ENCODE results near the gene ERCC6.

DNA sequence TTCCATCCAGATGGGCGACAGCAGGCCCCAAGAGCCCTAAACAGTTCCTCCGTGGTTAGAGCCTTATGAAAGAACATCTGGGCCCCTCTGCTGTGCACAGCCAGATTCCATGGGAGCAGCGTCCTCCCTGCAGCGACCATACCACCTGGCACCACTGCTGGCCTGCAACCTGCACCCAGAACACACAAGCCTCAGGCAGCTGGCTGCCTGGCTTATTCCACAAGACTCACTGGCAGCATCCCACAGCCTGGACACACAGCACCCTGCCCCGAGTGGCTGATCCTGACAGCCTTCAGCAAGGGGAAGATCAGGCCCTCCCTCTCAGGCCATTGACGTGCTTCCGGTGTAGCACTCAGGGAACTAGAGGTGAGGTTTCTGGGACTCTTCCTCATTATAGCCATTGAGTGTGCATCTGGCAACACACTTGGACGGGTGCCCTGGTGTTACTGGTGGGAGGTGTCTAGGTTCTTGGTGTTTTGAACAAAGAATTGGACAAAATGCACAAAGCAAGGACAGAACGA is 33.7 kb upstream of the ERCC6 start:
- TF ChIP-seq, protein P1, sequence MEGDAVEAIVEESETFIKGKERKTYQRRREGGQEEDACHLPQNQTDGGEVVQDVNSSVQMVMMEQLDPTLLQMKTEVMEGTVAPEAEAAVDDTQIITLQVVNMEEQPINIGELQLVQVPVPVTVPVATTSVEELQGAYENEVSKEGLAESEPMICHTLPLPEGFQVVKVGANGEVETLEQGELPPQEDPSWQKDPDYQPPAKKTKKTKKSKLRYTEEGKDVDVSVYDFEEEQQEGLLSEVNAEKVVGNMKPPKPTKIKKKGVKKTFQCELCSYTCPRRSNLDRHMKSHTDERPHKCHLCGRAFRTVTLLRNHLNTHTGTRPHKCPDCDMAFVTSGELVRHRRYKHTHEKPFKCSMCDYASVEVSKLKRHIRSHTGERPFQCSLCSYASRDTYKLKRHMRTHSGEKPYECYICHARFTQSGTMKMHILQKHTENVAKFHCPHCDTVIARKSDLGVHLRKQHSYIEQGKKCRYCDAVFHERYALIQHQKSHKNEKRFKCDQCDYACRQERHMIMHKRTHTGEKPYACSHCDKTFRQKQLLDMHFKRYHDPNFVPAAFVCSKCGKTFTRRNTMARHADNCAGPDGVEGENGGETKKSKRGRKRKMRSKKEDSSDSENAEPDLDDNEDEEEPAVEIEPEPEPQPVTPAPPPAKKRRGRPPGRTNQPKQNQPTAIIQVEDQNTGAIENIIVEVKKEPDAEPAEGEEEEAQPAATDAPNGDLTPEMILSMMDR (IDR thresholded peaks at IDR 0.05; ENCODE audit: low read depth, low read length): no peak
- no peak for TF ChIP-seq EZH2phosphoT487 (IDR thresholded peaks at IDR 0.05; ENCODE audit: low read depth)

Measured in OCI-LY3 (cell line).